Endothelial cell of umbilical vein (primary cell): Measurements from ENCODE around the gene CD93.

Experiments used
- CTCF ChIP-seq, 2 donors: IDR thresholded peaks; 1 replicate in 1 of 2; 2 replicates in 1 of 2; pipeline ENCODE4 v1.5.1; 2011; ENCODE audit warnings: low read length in 2 of 2, mild to moderate bottlenecking in 2 of 2, moderate library complexity in 2 of 2, control low read depth in 1 of 2, inconsistent platforms in 1 of 2, low read depth in 1 of 2; ENCODE audit not compliant: insufficient read depth in 1 of 2; ENCODE audit errors: extremely low read depth in 1 of 2
- EZH2 ChIP-seq: IDR thresholded peaks from 2 replicates; pipeline ENCODE4 v1.6.1; 2012; ENCODE audit warnings: borderline replicate concordance, low read depth, mild to moderate bottlenecking, moderate library complexity, low read length, inconsistent platforms; ENCODE audit not compliant: severe bottlenecking
- FOS ChIP-seq: IDR thresholded peaks from 2 replicates; pipeline ENCODE4 v1.6.1; 2011; ENCODE audit warnings: mild to moderate bottlenecking, low read length, moderate library complexity, borderline replicate concordance; ENCODE audit not compliant: insufficient read depth
- MAX ChIP-seq: IDR thresholded peaks from 2 replicates; pipeline ENCODE4 v1.6.1; 2011; ENCODE audit not compliant: insufficient read depth, insufficient read length
- POLR2A ChIP-seq: IDR thresholded peaks from 2 replicates; pipeline ENCODE4 v1.6.1; 2012; ENCODE audit warnings: low read depth, mild to moderate bottlenecking, control low read depth, low read length
- POLR2AphosphoS5 ChIP-seq: IDR thresholded peaks from 2 replicates; pipeline ENCODE4 v1.6.1; 2012; ENCODE audit warnings: low read depth, mild to moderate bottlenecking, control low read depth, low read length, moderate library complexity; ENCODE audit not compliant: insufficient read depth

- no peak for TF ChIP-seq EZH2
- TF ChIP-seq POLR2AphosphoS5, result no peak
- no peak for TF ChIP-seq POLR2A
- TF ChIP-seq CTCF (IDR thresholded peaks at IDR 0.05; ENCODE audit: extremely low read depth in 1 of 2, insufficient read depth in 1 of 2, low read depth in 1 of 2, low read length in 2 of 2), result no peak
- no peak for TF ChIP-seq MAX
- no peak for TF ChIP-seq FOS
These were observed 35.9 kb downstream of the CD93 start for GRCh38 chr20:23050076-23050838.
